Osteoblast (primary cell): Measurements from ENCODE around the gene SLC1A4. TPM values are rescaled to one million over a fixed set of nuclear protein-coding genes. Genes with fewer than 3 reads are reported as not detected.

Source experiments
- DNase-seq: peaks from one replicate; pipeline ENCODE4 v3.0.0; 2011; ENCODE audit warnings: low spot score, mixed read lengths; ENCODE audit not compliant: insufficient read length; ENCODE audit errors: missing footprints
- H2AFZ ChIP-seq: 2 replicates; pipeline ENCODE4 v1.6.0; 2011; ENCODE audit warnings: mild to moderate bottlenecking, low read length
- H3K27ac ChIP-seq: 2 replicates; pipeline ENCODE4 v1.5.1; 2011; ENCODE audit warnings: mild to moderate bottlenecking, low read depth, low read length, moderate library complexity
- H3K27me3 ChIP-seq: 2 replicates; pipeline ENCODE4 v1.6.0; 2012; ENCODE audit warnings: mild to moderate bottlenecking, control low read depth, inconsistent platforms, low read length, moderate library complexity; ENCODE audit not compliant: insufficient read depth
- H3K36me3 ChIP-seq: 2 replicates; pipeline ENCODE4 v1.5.1; 2011; ENCODE audit warnings: mild to moderate bottlenecking, low read length, control low read depth, moderate library complexity; ENCODE audit not compliant: insufficient read depth
- H3K4me1 ChIP-seq: 2 replicates; pipeline ENCODE4 v1.5.1; 2011; ENCODE audit warnings: mild to moderate bottlenecking, low read length, control low read depth, moderate library complexity; ENCODE audit not compliant: insufficient read depth
- H3K4me2 ChIP-seq: 2 replicates; pipeline ENCODE4 v1.6.0; 2011; ENCODE audit warnings: mild to moderate bottlenecking, low read length; ENCODE audit not compliant: insufficient read depth
- H3K4me3 ChIP-seq: fragments of 200-600 bp; sonication (generic); 3 replicates; pipeline ENCODE4 v1.5.1; 2012; ENCODE audit warnings: mild to moderate bottlenecking, low read length, inconsistent platforms; ENCODE audit not compliant: insufficient read depth
- H3K79me2 ChIP-seq: 2 replicates; pipeline ENCODE4 v1.6.0; 2012; ENCODE audit warnings: mild to moderate bottlenecking, low read length, control low read depth, inconsistent platforms; ENCODE audit not compliant: insufficient read depth
- H3K9me3 ChIP-seq: 2 replicates; pipeline ENCODE4 v1.5.1; 2011; ENCODE audit warnings: low read depth, low read length, control low read depth
- H4K20me1 ChIP-seq: 2 replicates; pipeline ENCODE4 v1.6.0; 2012; ENCODE audit warnings: mild to moderate bottlenecking, low read length, control low read depth; ENCODE audit not compliant: insufficient read depth
- total RNA-seq: library from RNA; depleted of rRNA; stranded (reverse); fragments of >200 nt; gene quantifications from 2 replicates; pipeline ENCODE4 v1.2.3, GENCODE V29; 2012
- TF ChIP-seq, protein P1 (sequence below): IDR thresholded peaks from 2 replicates; pipeline ENCODE4 v1.5.1; 2011; ENCODE audit warnings: mild to moderate bottlenecking, low read depth, low read length, moderate library complexity; ENCODE audit errors: extremely low read depth

Gene SLC1A4
- total RNA-seq, 1 donor = 49.2 TPM

DNA sequence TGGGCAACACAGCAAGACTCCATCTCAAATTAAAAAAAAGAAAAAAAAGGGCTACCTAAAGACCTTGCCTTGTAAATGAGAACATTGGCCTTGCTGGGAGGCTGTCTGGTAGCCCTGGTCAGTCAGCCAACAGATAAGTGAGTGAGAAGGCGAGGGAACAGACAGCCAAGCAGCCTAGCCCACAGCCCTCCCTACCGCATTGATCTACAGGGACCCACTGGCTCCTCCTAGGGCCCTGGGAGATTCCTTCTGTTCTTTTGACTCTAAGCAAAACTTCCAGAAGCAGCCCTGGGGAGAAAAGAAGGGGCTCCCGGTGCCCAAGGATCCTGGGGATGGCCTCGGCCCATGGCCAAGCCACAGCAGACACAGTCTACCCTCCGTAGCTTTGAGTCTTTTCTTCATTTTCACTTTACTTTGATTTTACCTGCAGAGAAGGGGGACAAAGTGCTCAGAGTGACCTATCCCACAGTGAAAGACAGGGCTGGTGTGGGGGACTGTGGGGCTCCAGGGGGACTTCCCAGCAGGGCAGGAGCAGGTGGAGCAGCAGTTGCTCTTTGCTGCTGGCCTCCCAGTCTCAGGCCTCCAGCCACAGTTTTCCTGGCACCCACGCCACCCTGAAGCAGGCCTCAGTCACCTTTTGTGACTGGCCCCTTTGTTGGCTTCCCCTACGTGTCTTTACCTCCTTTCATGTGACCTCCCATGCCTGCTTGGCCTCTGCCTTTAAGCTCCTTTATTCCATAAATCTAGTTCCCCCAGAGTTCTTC lies 72.1 kb downstream of the SLC1A4 start:
- H3K27me3 ChIP-seq = no peaks in the 10 kb centered on the region
- no peak overlapping the region for H3K4me2 ChIP-seq
- no peak overlapping the region for H3K27ac ChIP-seq
- H3K36me3 ChIP-seq = no peaks in the 10 kb centered on the region
- H3K9me3 ChIP-seq = no peaks in the 10 kb centered on the region
- no peak overlapping the region for H2AFZ ChIP-seq
- no peak overlapping the region for H3K4me3 ChIP-seq
- peaks cover 34% of the 10 kb centered on the region for H4K20me1 ChIP-seq
- DNase-seq = no peak
- TF ChIP-seq, protein P1, sequence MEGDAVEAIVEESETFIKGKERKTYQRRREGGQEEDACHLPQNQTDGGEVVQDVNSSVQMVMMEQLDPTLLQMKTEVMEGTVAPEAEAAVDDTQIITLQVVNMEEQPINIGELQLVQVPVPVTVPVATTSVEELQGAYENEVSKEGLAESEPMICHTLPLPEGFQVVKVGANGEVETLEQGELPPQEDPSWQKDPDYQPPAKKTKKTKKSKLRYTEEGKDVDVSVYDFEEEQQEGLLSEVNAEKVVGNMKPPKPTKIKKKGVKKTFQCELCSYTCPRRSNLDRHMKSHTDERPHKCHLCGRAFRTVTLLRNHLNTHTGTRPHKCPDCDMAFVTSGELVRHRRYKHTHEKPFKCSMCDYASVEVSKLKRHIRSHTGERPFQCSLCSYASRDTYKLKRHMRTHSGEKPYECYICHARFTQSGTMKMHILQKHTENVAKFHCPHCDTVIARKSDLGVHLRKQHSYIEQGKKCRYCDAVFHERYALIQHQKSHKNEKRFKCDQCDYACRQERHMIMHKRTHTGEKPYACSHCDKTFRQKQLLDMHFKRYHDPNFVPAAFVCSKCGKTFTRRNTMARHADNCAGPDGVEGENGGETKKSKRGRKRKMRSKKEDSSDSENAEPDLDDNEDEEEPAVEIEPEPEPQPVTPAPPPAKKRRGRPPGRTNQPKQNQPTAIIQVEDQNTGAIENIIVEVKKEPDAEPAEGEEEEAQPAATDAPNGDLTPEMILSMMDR = no peak
- H3K4me1 ChIP-seq = peaks cover 40% of the 10 kb centered on the region
- H3K79me2 ChIP-seq = peaks cover 70% of the 10 kb centered on the region

DNA sequence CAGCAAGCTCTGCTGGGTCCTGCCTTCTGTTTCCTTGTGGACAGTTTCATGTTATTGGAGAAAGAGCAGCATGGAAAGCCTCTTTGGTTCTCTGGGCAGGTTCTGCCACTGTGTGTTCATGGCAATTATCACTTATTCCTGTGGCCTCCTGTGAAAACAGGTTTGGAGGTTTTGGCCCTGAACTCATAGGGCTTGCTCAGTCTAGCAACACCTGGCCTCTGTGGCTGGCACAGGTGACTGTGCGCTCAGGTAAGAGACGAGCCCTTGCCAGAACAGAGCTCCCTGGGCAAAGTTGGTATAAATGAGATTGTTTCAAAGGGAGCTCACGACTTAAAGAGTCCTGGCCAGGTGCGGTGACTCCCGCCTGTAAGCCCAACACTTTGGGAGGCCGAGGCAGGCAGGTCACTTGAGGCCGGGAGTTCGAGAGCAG lies 72.7 kb downstream of the SLC1A4 start:
- peaks cover 68% of the 10 kb centered on the region for H3K79me2 ChIP-seq
- H3K4me1 ChIP-seq = peaks cover 39% of the 10 kb centered on the region

DNA sequence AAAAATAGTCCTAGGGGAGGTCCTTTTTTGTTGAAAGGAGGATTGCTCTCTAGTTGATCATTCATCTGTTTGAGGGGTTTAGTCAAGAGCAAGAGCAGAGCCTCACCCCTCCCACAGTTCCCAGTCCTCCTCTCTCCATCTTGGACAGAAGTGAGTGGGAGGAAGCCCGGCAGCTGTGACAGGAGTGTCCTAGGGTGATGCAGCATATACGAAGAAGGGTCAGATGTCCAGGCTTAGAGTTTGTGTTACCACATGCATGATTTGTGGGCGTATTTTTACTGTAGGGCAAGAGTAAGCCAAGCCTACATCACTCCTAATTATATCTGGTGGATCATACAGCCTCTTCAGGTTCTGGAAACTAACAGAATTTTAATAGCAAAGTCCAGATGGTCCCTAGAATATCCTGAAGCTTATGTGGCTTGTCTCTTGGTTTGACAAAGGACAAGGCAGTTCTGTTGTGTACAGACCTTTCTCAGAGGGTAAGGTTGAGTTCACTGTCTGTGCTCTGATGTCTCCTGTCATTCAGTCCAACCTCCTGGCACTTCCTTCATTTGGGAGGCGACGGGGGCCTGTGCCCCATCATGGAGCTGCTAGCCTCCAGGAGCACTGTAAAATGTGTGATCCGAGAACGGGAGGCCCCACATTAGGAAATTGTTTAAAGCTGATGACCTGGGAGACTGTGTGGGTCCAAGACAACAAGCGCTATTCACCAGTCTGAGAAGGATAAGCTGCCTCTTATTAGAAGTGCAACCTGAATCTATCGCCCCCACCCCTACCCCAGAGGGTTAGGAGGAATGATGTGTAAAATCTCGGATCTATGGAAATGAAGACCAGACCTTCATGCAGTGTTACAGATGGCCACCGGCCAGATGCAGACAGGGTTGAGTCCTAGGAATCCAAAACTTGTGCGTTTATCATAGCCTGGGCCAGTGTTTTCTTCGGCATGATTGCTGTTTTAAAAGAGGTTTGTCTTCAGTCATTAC lies 73.9 kb downstream of the SLC1A4 start:
- no peaks in the 10 kb centered on the region for H3K9me3 ChIP-seq
- H3K79me2 ChIP-seq = peaks cover 65% of the 10 kb centered on the region
- H3K36me3 ChIP-seq = no peaks in the 10 kb centered on the region
- H3K27me3 ChIP-seq = no peaks in the 10 kb centered on the region
- H3K27ac ChIP-seq = peak overlapping the region; percentile 24
- H4K20me1 ChIP-seq = peaks cover 27% of the 10 kb centered on the region
- no peak overlapping the region for H3K4me3 ChIP-seq
- TF ChIP-seq, protein P1 = no peak
- peak overlapping the region; percentile 7 for H3K4me2 ChIP-seq
- peaks cover 32% of the 10 kb centered on the region for H3K4me1 ChIP-seq
- no peak for DNase-seq
- no peak overlapping the region for H2AFZ ChIP-seq

More for the DNA sequence above, 72.7 kb downstream of the SLC1A4 start:
- no peaks in the 10 kb centered on the region for H3K36me3 ChIP-seq
- TF ChIP-seq, protein P1 = no peak
- DNase-seq = no peak
- no peak overlapping the region for H3K4me3 ChIP-seq
- H3K9me3 ChIP-seq = no peaks in the 10 kb centered on the region
- no peak overlapping the region for H3K27ac ChIP-seq
- H3K27me3 ChIP-seq = no peaks in the 10 kb centered on the region
- no peak overlapping the region for H2AFZ ChIP-seq
- H3K4me2 ChIP-seq = no peak overlapping the region
- peaks cover 34% of the 10 kb centered on the region for H4K20me1 ChIP-seq
